PC-9 (cell line): Measurements from ENCODE around the gene MANEA. TPM values are rescaled to one million over a fixed set of nuclear protein-coding genes. Genes with fewer than 3 reads are reported as not detected.

Experiments used
- BruUV-seq: library from RNA; stranded (reverse); fragments of 400-500 nt; replicated peaks from 2 replicates; lab custom pipeline; 2021; lab: Mats Ljungman, UMichigan
- CTCF ChIA-PET: fragments of 300-600 bp; sonication (Branson Sonifier 250); formaldehyde crosslinking; loops from one replicate; lab custom pipeline; 2022; ENCODE audit warnings: antibody characterized with exemption; lab: Charles Lee
- POLR2A ChIA-PET: fragments of 300-600 bp; sonication (Branson Sonifier 250); formaldehyde crosslinking; loops from one replicate; lab custom pipeline; 2022; ENCODE audit warnings: antibody characterized with exemption; ENCODE audit not compliant: unreplicated experiment; lab: Charles Lee
- DNase-seq, 2 experiments: peaks; one replicate each; pipeline versions ENCODE4 v3.0.0 to v3.0.0-alpha.2; 2015 to 2022; ENCODE audit warnings: mixed read lengths in 1 of 2
- H2AFZ ChIP-seq: fragments of 200-600 bp; sonication (generic); 2 replicates; pipeline ENCODE4 v1.8.1; 2017; ENCODE audit warnings: antibody characterized with exemption
- H3F3A ChIP-seq: fragments of 200-600 bp; sonication (generic); 2 replicates; pipeline ENCODE4 v1.8.1; 2017; ENCODE audit warnings: antibody characterized with exemption, mild to moderate bottlenecking, low read depth; ENCODE audit not compliant: insufficient read depth
- H3K27ac ChIP-seq: fragments of 200-600 bp; sonication (generic); 2 replicates; pipeline ENCODE4 v1.6.1; 2016; ENCODE audit warnings: mixed run types
- H3K27me3 ChIP-seq: fragments of 200-600 bp; sonication (generic); 2 replicates; pipeline ENCODE4 v1.6.1; 2016; ENCODE audit warnings: low read depth, mixed run types; ENCODE audit not compliant: insufficient read depth
- H3K36me3 ChIP-seq: fragments of 200-600 bp; sonication (generic); 2 replicates; pipeline ENCODE4 v1.6.1; 2016; ENCODE audit warnings: low read depth, mixed run types
- H3K4me1 ChIP-seq: fragments of 200-600 bp; sonication (generic); replicated peaks from 2 replicates; pipeline ENCODE4 v1.6.1; 2016; ENCODE audit warnings: mixed run types; ENCODE audit not compliant: insufficient read depth
- H3K4me2 ChIP-seq: fragments of 200-600 bp; sonication (generic); 2 replicates; pipeline ENCODE4 v1.6.1; 2017; ENCODE audit warnings: mixed run types
- H3K4me3 ChIP-seq: fragments of 200-600 bp; sonication (generic); 2 replicates; pipeline ENCODE4 v1.6.1; 2016; ENCODE audit warnings: mixed run types
- H3K79me2 ChIP-seq: fragments of 200-600 bp; sonication (generic); 2 replicates; pipeline ENCODE4 v1.6.1; 2017; ENCODE audit warnings: low read depth, mixed run types
- H3K9me2 ChIP-seq: fragments of 200-600 bp; sonication (generic); 2 replicates; pipeline ENCODE4 v1.8.1; 2017; ENCODE audit warnings: mild to moderate bottlenecking; ENCODE audit not compliant: insufficient read depth
- H3K9me3 ChIP-seq: fragments of 200-600 bp; sonication (generic); 2 replicates; pipeline ENCODE4 v1.8.1; 2016; ENCODE audit warnings: low read depth; ENCODE audit not compliant: insufficient read depth
- H4K20me1 ChIP-seq: fragments of 200-600 bp; sonication (generic); 2 replicates; pipeline ENCODE4 v1.8.1; 2017; ENCODE audit not compliant: insufficient read depth
- CTCF ChIP-seq: fragments of 200-600 bp; sonication (generic); conservative IDR thresholded peaks from 2 replicates; pipeline ENCODE4 v1.6.1; 2017; ENCODE audit warnings: mixed run types, antibody characterized with exemption, mild to moderate bottlenecking, moderate library complexity
- EZH2 ChIP-seq: fragments of 200-600 bp; sonication (generic); IDR thresholded peaks from 2 replicates; pipeline ENCODE4 v1.8.0; 2017; ENCODE audit warnings: antibody characterized with exemption, low read depth
- intact Hi-C: fragments of 100-400 bp; cut with micrococcal nuclease; formaldehyde crosslinking; loops from one replicate; pipeline ENCODE4 v1.10.0; 2022; ENCODE audit not compliant: unreplicated experiment
- total RNA-seq: library from RNA; stranded (reverse); gene quantifications from 2 replicates; pipeline ENCODE4 v1.2.3, GENCODE V29; 2021

The MANEA gene
- total RNA-seq, 1 experiment from 2014 or later = 11.0 TPM

- H4K20me1 ChIP-seq = no peaks in the 10 kb centered on the region
- H2AFZ ChIP-seq = no peak overlapping the region
- H3K4me3 ChIP-seq = no peak overlapping the region
- no peak overlapping the region for H3K4me2 ChIP-seq
- H3K4me1 ChIP-seq = no peaks in the 10 kb centered on the region
- no peak for TF ChIP-seq EZH2
- TF ChIP-seq CTCF = no peak
- ChIA-PET CTCF (no interaction called here), POLR2A (no interaction called here)
- no peak overlapping the region for H3K27ac ChIP-seq
- H3K27me3 ChIP-seq = no peaks in the 10 kb centered on the region
- no peaks in the 10 kb centered on the region for H3K79me2 ChIP-seq
- no peaks in the 10 kb centered on the region for H3K9me2 ChIP-seq
- no peaks in the 10 kb centered on the region for H3K9me3 ChIP-seq
- no peaks in the 10 kb centered on the region for H3F3A ChIP-seq
- DNase-seq = no peak
- no peaks in the 10 kb centered on the region for H3K36me3 ChIP-seq
- intact Hi-C loops = no loop called here
- BruUV-seq = no TSS peak
Observed at GRCh38 chr6:95545226-95545625, 32.1 kb upstream of the MANEA start.

- Histone ChIP-seq H4K20me1 (no peaks in the 10 kb centered on the region), H3K9me2 (no peaks in the 10 kb centered on the region), H3K4me2 (no peak overlapping the region), H3K79me2 (no peaks in the 10 kb centered on the region), H3K9me3 (no peaks in the 10 kb centered on the region), H2AFZ (no peak overlapping the region), H3K27ac (no peak overlapping the region), H3K36me3 (no peaks in the 10 kb centered on the region), H3K4me3 (no peak overlapping the region), H3K4me1 (no peaks in the 10 kb centered on the region), H3F3A (no peaks in the 10 kb centered on the region), H3K27me3 (no peaks in the 10 kb centered on the region)
- no TSS peak for BruUV-seq
- POLR2A ChIA-PET = no interaction called here
- intact Hi-C loops = no loop called here
- DNase-seq = no peak
- TF ChIP-seq EZH2 = no peak
- no peak for TF ChIP-seq CTCF
- CTCF ChIA-PET = no interaction called here
Observed at GRCh38 chr6:95545686-95546085, 31.6 kb upstream of the MANEA start.

GRCh38 chr6:95546148-95546547, 31.2 kb upstream of the MANEA start:
- TF ChIP-seq CTCF (no peak), EZH2 (no peak)
- intact Hi-C loops = no loop called here
- BruUV-seq = no TSS peak
- H3K27me3 ChIP-seq = no peaks in the 10 kb centered on the region
- H3K36me3 ChIP-seq = no peaks in the 10 kb centered on the region
- POLR2A ChIA-PET = no interaction called here
- H3F3A ChIP-seq = no peaks in the 10 kb centered on the region
- H3K27ac ChIP-seq = no peak overlapping the region
- H3K4me3 ChIP-seq = no peak overlapping the region
- no peaks in the 10 kb centered on the region for H4K20me1 ChIP-seq
- H2AFZ ChIP-seq = no peak overlapping the region
- no peak for DNase-seq
- H3K79me2 ChIP-seq = no peaks in the 10 kb centered on the region
- CTCF ChIA-PET = no interaction called here
- no peaks in the 10 kb centered on the region for H3K4me1 ChIP-seq
- no peaks in the 10 kb centered on the region for H3K9me2 ChIP-seq
- H3K4me2 ChIP-seq = no peak overlapping the region
- no peaks in the 10 kb centered on the region for H3K9me3 ChIP-seq
